GM21737 (cell line): ENCODE measurements around the gene MAGEA12.
"Not testable (repeated sequence)": the region's sequence is repeated elsewhere in the genome, so short reads cannot be mapped to it uniquely, and the experiment has no call there.

Experiments
- ATAC-seq: cut with Tn5 transposase; IDR thresholded peaks from one replicate; pipeline ENCODE4 v1.9.1; 2021; ENCODE audit warnings: mild to moderate bottlenecking, moderate library complexity; ENCODE audit not compliant: unreplicated experiment

The MAGEA12 gene, protein sequence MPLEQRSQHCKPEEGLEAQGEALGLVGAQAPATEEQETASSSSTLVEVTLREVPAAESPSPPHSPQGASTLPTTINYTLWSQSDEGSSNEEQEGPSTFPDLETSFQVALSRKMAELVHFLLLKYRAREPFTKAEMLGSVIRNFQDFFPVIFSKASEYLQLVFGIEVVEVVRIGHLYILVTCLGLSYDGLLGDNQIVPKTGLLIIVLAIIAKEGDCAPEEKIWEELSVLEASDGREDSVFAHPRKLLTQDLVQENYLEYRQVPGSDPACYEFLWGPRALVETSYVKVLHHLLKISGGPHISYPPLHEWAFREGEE

GRCh38 chrX:152733261-152733975 lies at the start of gene MAGEA12, which contains the start of gene CSAG1:
Gene MAGEA12 (plus strand): TSS chrX:152733757. CDS start chrX:152736162, 2,405 bp downstream.
Gene CSAG1 (minus strand): TSS chrX:152733721. CDS start chrX:152732460, 1,261 bp downstream.
- no peak for ATAC-seq

DNA sequence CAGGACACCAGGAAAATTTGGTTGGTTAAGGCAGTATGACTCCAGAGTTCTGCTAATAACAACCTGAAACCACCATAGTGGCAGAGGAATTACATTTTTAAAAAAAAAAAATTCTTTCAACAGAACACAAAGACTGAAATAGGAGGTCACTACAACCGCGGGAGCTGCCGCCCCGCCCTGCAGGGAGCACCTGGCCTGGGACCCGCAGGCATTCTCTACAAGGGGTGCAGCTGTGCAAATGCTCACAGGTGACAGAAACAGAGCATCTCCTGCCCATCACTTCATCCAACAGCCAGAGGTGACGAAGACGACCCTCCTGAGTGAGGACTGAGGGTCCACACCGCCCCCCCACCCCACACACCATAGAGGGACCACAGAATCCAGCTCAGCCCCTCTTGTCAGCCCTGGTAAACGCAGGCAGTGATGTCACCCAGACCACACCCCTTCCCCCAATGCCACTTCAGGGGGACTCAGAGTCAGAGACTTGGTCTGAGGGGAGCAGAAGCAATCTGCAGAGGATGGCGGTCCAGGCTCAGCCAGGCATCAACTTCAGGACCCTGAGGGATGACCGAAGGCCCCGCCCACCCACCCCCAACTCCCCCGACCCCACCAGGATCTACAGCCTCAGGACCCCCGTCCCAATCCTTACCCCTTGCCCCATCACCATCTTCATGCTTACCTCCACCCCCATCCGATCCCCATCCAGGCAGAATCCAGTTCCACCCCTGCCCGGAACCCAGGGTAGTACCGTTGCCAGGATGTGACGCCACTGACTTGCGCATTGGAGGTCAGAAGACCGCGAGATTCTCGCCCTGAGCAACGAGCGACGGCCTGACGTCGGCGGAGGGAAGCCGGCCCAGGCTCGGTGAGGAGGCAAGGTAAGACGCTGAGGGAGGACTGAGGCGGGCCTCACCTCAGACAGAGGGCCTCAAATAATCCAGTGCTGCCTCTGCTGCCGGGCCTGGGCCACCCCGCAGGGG lies 35.3 kb upstream of the MAGEA12 start, which contains the start of gene MAGEA3:
MAGEA3 (plus strand) TSS at position 843 of the 980 bp plus-strand sequence. CDS start 2,039 bp downstream, outside the sequence.
- not testable (repeated sequence) for ATAC-seq

- not testable (repeated sequence) for ATAC-seq
These were observed 33.2 kb upstream of the MAGEA12 start for GRCh38 chrX:152700390-152700789.

DNA sequence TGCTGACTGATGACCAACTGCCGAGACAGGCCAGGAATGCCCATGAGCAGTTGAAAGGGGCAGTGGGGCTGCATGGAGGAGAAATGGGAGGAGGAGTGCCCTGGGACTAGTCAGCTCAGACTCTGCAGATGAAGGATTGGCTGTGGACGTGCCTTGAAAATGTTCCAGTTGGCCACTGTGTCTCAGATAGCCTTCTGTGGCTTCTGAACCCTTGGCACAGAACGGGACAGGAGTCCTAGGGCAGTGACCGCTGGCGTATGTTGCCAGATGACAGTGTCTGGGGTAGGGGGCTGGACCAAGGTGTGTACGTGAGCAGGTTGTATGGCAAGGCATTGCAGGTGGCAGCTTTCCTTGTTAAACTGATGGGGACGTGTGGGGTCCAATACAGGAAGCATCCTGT lies 27.1 kb upstream of the MAGEA12 start:
- not testable (repeated sequence) for ATAC-seq

GRCh38 chrX:152709173-152709572 lies 24.4 kb upstream of the MAGEA12 start, which contains the start of gene CSAG2:
Gene CSAG2 (minus strand): TSS chrX:152709273. CDS start chrX:152709112, 161 bp downstream.
- ATAC-seq = not testable (repeated sequence)

- ATAC-seq = not testable (repeated sequence)
These were observed 20.4 kb upstream of the MAGEA12 start for GRCh38 chrX:152713195-152713594.

GRCh38 chrX:152713815-152714787 lies 19.5 kb upstream of the MAGEA12 start, which contains the start of gene MAGEA2B:
Gene MAGEA2B (plus strand): TSS chrX:152714628. CDS start chrX:152717107, 2,479 bp downstream.
- ATAC-seq = not testable (repeated sequence)

DNA sequence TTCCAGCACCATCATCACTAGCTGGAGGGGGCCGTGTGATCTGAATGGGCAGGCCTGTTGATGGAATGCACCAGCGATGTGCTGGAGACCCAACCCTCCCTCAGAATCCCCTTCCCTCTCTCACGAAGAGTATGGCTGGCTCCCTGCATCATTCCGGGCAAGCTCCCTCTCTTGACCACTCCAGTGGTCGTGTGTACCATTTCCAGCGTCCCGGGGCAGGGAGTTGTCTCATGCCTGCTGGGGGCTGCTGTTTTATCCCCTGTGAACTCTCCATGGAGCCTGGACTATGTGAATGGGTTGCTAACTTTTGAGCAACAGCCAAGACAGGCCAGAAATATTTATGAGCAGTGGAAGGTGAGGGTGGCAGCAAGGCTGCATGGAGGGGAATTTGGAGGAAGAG lies 8.1 kb upstream of the MAGEA12 start:
- no peak for ATAC-seq

DNA sequence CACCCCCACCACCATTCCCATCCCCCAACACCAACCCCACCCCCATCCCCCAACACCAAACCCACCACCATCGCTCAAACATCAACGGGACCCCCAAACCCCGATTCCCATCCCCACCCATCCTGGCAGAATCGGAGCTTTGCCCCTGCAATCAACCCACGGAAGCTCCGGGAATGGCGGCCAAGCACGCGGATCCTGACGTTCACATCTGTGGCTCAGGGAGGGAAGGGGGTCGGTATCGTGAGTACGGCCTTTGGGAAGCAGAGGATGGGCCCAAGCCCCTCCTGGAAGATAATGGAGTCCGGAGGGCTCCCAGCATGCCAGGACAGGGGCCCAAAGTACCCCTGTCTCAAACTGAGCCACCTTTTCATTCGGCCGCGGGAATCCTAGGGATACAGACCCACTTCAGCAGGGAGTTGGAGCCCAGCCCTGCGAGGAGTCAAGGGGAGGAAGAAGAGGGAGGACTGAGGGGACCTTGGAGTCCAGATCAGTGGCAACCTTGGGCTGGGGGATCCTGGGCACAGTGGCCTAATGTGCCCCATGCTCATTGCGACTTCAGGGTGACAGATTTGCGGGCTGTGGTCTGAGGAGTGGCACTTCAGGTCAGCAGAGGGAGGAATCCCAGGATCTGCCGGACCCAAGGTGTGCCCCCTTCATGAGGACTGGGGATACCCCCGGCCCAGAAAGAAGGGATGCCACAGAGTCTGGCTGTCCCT lies 744 bp downstream of the MAGEA12 start:
- not testable (repeated sequence) for ATAC-seq

DNA sequence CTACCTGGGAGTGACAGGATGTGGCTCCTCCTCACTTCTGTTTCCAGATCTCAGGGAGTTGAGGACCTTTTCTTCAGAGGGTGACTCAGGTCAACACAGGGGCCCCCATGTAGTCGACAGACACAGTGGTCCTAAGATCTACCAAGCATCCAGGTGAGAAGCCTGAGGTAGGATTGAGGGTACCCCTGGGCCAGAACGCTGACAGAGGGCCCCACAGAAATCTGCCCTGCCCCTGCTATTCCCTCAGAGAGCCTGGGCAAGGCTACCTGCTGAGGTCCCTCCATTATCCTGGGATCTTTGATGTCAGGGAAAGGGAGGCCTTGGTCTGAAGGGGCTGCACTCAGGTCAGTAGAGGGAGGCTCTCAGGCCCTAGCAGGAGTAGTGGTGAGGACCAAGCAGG lies 1.5 kb downstream of the MAGEA12 start:
- ATAC-seq = no peak

GRCh38 chrX:152735860-152736511 lies 2.4 kb downstream of the MAGEA12 start:
- ATAC-seq = no peak

GRCh38 chrX:152736528-152736927 lies 3.0 kb downstream of the MAGEA12 start:
- not testable (repeated sequence) for ATAC-seq

- no peak for ATAC-seq
These were observed 5.0 kb downstream of the MAGEA12 start for GRCh38 chrX:152738560-152738959.

GRCh38 chrX:152753686-152754650 lies 20.4 kb downstream of the MAGEA12 start, which contains the start of gene MAGEA2:
Gene MAGEA2 (minus strand): TSS chrX:152753842. CDS start chrX:152751363, 2,479 bp downstream.
- ATAC-seq = not testable (repeated sequence)

DNA sequence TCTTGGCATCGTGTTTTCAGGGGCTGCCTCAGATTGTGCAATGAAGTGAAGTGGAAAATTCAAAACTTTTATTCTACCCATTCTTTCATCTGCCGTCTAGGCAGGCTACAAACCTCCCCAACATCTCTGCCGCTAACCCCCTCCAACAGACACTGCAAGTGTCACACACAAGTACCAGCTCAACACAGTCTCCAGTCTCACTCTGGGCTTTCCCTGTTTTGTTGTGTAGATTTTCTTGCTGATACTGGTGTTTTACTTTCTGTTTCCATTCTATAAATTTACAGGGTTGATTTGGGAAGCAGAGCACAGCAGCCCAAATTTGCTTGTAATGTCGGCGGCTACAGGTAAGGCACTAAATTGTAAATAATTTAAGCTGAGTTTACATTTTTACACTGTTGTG lies 21.3 kb downstream of the MAGEA12 start:
- not testable (repeated sequence) for ATAC-seq

DNA sequence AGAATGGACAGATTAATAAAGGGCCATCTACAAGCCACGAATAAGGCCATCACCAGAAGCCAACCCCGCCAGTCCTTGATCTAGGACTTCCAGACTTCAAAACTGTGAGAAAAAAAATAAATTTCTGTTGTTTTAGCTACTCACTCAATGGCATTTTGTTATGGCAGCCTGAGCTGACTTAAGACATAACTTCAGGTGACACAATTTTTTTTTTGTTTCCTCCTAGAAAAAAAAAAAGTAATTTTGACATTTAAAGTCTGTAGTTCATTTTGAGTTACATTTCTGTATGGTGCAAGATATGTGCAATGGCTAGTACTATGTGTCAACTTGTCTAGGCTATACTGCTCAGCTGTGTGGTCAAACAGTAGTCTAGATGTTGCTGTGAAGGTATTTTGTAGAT lies 25.4 kb downstream of the MAGEA12 start, which contains the start of gene CSAG3:
CSAG3 (plus strand) TSS at position 301 of the 400 bp plus-strand sequence.
- ATAC-seq = not testable (repeated sequence)

DNA sequence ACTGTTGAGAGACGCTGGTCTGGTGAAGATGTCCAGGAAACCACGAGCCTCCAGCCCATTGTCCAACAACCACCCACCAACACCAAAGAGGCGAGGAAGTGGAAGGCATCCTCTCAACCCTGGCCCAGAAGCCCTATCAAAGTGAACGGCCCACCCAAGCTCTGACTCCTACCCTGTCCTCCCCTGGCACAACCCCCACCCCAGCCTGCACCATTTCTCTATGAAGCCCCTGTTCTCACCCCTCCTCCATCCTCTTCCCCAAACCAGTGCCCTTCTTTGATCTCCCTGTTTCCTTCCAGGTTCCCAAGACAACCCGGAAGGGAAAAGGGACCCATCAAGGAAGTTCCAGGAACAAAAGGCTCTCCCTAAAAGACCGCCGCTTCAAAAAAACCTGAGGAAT lies 26.0 kb downstream of the MAGEA12 start:
- not testable (repeated sequence) for ATAC-seq
